Caco-2 (cell line): ENCODE measurements around the gene KIF6. TPM values are rescaled to one million over a fixed set of nuclear protein-coding genes. Genes with fewer than 3 reads are reported as not detected.
"Not testable (repeated sequence)": the region's sequence is repeated elsewhere in the genome, so short reads cannot be mapped to it uniquely, and the experiment has no call there.

ENCODE experiments used
- BruUV-seq: library from RNA; stranded (reverse); fragments of 400-500 nt; replicated peaks from 2 replicates; lab custom pipeline; 2021; lab: Mats Ljungman, UMichigan
- CTCF ChIA-PET: fragments of 300-600 bp; sonication (Branson Sonifier 250); formaldehyde crosslinking; loops from one replicate; lab custom pipeline; 2022; ENCODE audit warnings: antibody characterized with exemption; lab: Charles Lee
- POLR2A ChIA-PET: fragments of 300-600 bp; sonication (Branson Sonifier 250); formaldehyde crosslinking; loops from one replicate; lab custom pipeline; 2022; ENCODE audit warnings: antibody characterized with exemption; lab: Charles Lee
- DNase-seq, 2 experiments: peaks; one replicate each; pipeline versions ENCODE4 v3.0.0 to v3.0.0-alpha.2; 2020 to 2022
- H3K27me3 ChIP-seq: replicated peaks from 2 replicates; pipeline ENCODE4 v1.6.0; 2011; ENCODE audit warnings: low read length; ENCODE audit not compliant: control insufficient read depth, insufficient read depth
- H3K36me3 ChIP-seq: 2 replicates; pipeline ENCODE4 v1.5.1; 2011; ENCODE audit warnings: low read length; ENCODE audit not compliant: control insufficient read depth, insufficient read depth
- H3K4me1 ChIP-seq: fragments of 250-450 bp; sonication (Bioruptor Pico); 2 replicates; pipeline ENCODE4 v1.5.1; 2020; ENCODE audit warnings: mild to moderate bottlenecking
- H3K4me3 ChIP-seq: 2 replicates; pipeline ENCODE4 v1.5.1; 2011; ENCODE audit warnings: low read depth, mild to moderate bottlenecking, control low read depth, low read length
- H3K9me3 ChIP-seq: fragments of 250-450 bp; sonication (Bioruptor Pico); 2 replicates; pipeline ENCODE4 v1.5.1; 2020; ENCODE audit warnings: mild to moderate bottlenecking, moderate library complexity
- H3K27ac Mint-ChIP-seq: one replicate; pipeline ENCODE4 v1.8.0; 2022; ENCODE audit warnings: mixed read lengths; ENCODE audit not compliant: unreplicated experiment
- H3K27me3 Mint-ChIP-seq: one replicate; pipeline ENCODE4 v1.8.0; 2022; ENCODE audit warnings: mixed read lengths; ENCODE audit not compliant: insufficient read depth, unreplicated experiment
- H3K36me3 Mint-ChIP-seq: one replicate; pipeline ENCODE4 v1.8.0; 2022; ENCODE audit warnings: mild to moderate bottlenecking, mixed read lengths; ENCODE audit not compliant: insufficient read depth, unreplicated experiment
- H3K4me1 Mint-ChIP-seq: one replicate; pipeline ENCODE4 v1.8.0; 2022; ENCODE audit warnings: low read depth, mixed read lengths; ENCODE audit not compliant: unreplicated experiment
- H3K4me3 Mint-ChIP-seq: one replicate; pipeline ENCODE4 v1.8.0; 2022; ENCODE audit warnings: mild to moderate bottlenecking, moderate library complexity, mixed read lengths; ENCODE audit not compliant: unreplicated experiment
- H3K9me3 Mint-ChIP-seq: one replicate; pipeline ENCODE4 v1.8.0; 2022; ENCODE audit warnings: mixed read lengths; ENCODE audit not compliant: unreplicated experiment
- CTCF ChIP-seq, 2 experiments: fragments of 200-600 bp in 1 of 2; IDR thresholded peaks; 1 replicate in 1 of 2; 2 replicates in 1 of 2; pipeline versions ENCODE4 v1.5.1 to v1.8.0; 2011 to 2022; ENCODE audit warnings: antibody characterized with exemption in 1 of 2, control low read depth in 1 of 2, inconsistent platforms in 1 of 2, low read depth in 1 of 2, low read length in 1 of 2, mild to moderate bottlenecking in 1 of 2, moderate library complexity in 1 of 2; ENCODE audit not compliant: insufficient read depth in 1 of 2, severe bottlenecking in 1 of 2, unreplicated experiment in 1 of 2
- intact Hi-C: fragments of 100-400 bp; cut with micrococcal nuclease; formaldehyde crosslinking; loops from one replicate; pipeline ENCODE4 v1.10.0; 2022; ENCODE audit not compliant: unreplicated experiment
- total RNA-seq: library from RNA; stranded (reverse); gene quantifications from 2 replicates; pipeline ENCODE4 v1.2.3, GENCODE V29; 2022

KIF6 gene
- total RNA-seq, 1 experiment from 2014 or later = not detected

DNA sequence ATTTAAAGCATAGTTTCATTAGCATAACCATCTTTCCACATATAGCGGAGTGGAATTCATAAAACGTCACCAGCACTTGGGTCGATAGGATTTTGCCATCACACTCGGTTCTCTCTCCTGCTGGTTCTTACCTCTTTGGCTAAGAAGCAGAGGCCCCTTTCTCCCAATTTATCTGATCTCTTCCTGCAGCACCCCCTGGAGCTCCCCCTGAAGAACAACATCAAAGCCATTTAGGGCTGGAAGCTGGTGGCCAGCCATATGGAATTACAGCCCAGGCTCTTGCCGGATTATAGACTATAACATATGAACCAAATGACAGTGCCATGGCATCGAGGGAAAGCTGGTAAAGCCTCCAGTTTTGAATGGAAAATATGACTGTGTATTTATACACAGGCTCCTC lies 6.4 kb upstream of the KIF6 start:
- H3K27me3 Mint-ChIP-seq = peaks cover 20% of the 10 kb centered on the region
- no peak overlapping the region for H3K4me3 Mint-ChIP-seq
- Histone ChIP-seq H3K4me1 (no peaks in the 10 kb centered on the region), H3K27me3 (no peaks in the 10 kb centered on the region; the same call in 1 of the 2 replicates), H3K4me3 (no peak overlapping the region), H3K36me3 (no peaks in the 10 kb centered on the region), H3K9me3 (no peaks in the 10 kb centered on the region)
- no peak for DNase-seq
- intact Hi-C loops = no loop called here
- no peak overlapping the region for H3K27ac Mint-ChIP-seq
- no peak for TF ChIP-seq CTCF (IDR thresholded peaks at IDR 0.05; ENCODE audit: insufficient read depth in 1 of 2, low read depth in 1 of 2, low read length in 1 of 2, severe bottlenecking in 1 of 2, unreplicated experiment in 1 of 2)
- BruUV-seq = no TSS peak
- H3K36me3 Mint-ChIP-seq = no peaks in the 10 kb centered on the region
- ChIA-PET POLR2A (no interaction called here), CTCF (no interaction called here)
- H3K4me1 Mint-ChIP-seq = no peaks in the 10 kb centered on the region
- no peaks in the 10 kb centered on the region for H3K9me3 Mint-ChIP-seq

- intact Hi-C loops = loop anchor here (10.0 kb wide), 1 partner anchor 355 kb away; no protein-coding TSS in a partner anchor
- no peaks in the 10 kb centered on the region for H3K9me3 Mint-ChIP-seq
- no peak overlapping the region for H3K4me3 Mint-ChIP-seq
- no peaks in the 10 kb centered on the region for H3K36me3 Mint-ChIP-seq
- no peak overlapping the region for H3K27ac Mint-ChIP-seq
- no peaks in the 10 kb centered on the region for H3K4me1 Mint-ChIP-seq
- Histone ChIP-seq H3K9me3 (no peaks in the 10 kb centered on the region), H3K36me3 (no peaks in the 10 kb centered on the region), H3K4me1 (no peaks in the 10 kb centered on the region), H3K27me3 (no peaks in the 10 kb centered on the region; the same call in 1 of the 2 replicates), H3K4me3 (no peak overlapping the region)
- CTCF ChIA-PET = no interaction called here
- no peak for TF ChIP-seq CTCF (IDR thresholded peaks at IDR 0.05; ENCODE audit: insufficient read depth in 1 of 2, low read depth in 1 of 2, low read length in 1 of 2, severe bottlenecking in 1 of 2, unreplicated experiment in 1 of 2)
- DNase-seq = no peak
- POLR2A ChIA-PET = no interaction called here
- H3K27me3 Mint-ChIP-seq = peaks cover 15% of the 10 kb centered on the region
- BruUV-seq = no TSS peak
Observed at GRCh38 chr6:39729945-39730344, 4.7 kb upstream of the KIF6 start.

DNA sequence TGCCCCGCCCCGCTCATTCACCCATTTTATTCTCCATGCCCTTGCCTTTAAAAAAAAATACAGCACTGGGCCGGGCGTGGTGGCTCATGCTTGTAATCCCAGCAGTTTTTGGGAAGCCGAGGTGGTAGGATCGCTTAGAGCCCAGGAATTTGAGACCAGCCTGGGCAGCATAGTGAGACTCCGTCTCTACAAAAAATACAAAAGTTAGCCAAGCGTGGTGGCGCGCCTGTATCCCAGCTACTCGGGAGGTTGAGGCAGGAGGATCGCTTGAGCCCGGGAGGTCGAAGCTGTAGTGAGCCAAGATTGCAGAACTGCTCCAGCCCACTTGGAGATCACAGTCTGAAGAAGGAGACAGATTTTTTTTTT lies 407 bp upstream of the KIF6 start:
- no peaks in the 10 kb centered on the region for H3K36me3 ChIP-seq
- no peaks in the 10 kb centered on the region for H3K27me3 ChIP-seq
- Mint-ChIP-seq H3K9me3 (no peaks in the 10 kb centered on the region), H3K4me1 (no peaks in the 10 kb centered on the region), H3K4me3 (peak overlapping the region; percentile 95), H3K36me3 (no peaks in the 10 kb centered on the region), H3K27ac (peak overlapping the region; percentile 93), H3K27me3 (peaks cover 3% of the 10 kb centered on the region)
- H3K9me3 ChIP-seq = no peaks in the 10 kb centered on the region
- ChIA-PET CTCF (no interaction called here), POLR2A (no interaction called here)
- no TSS peak for BruUV-seq
- no peaks in the 10 kb centered on the region for H3K4me1 ChIP-seq
- intact Hi-C loops = loop anchor here (10.0 kb wide), 1 partner anchor 351 kb away; no protein-coding TSS in a partner anchor
- H3K4me3 ChIP-seq = peak overlapping the region; percentile 84
- TF ChIP-seq CTCF (IDR thresholded peaks at IDR 0.05; ENCODE audit: insufficient read depth in 1 of 2, low read depth in 1 of 2, low read length in 1 of 2, severe bottlenecking in 1 of 2, unreplicated experiment in 1 of 2) = no peak
- no peak for DNase-seq

- POLR2A ChIA-PET, H3K27me3 Mint-ChIP-seq, H3K36me3 ChIP-seq, H3K4me3 ChIP-seq, BruUV-seq, H3K4me1 Mint-ChIP-seq, H3K9me3 Mint-ChIP-seq, H3K27me3 ChIP-seq, DNase-seq, H3K4me1 ChIP-seq, H3K4me3 Mint-ChIP-seq, CTCF ChIA-PET, H3K27ac Mint-ChIP-seq, H3K9me3 ChIP-seq, H3K36me3 Mint-ChIP-seq: not testable (repeated sequence)
- intact Hi-C loops = loop anchor here (10.0 kb wide), 1 partner anchor 349 kb away; no protein-coding TSS in a partner anchor
Observed at GRCh38 chr6:39723350-39723749, 1.9 kb downstream of the KIF6 start.
